ENCODE results near the gene RGS7. TPM values are rescaled to one million over a fixed set of nuclear protein-coding genes. Genes with fewer than 3 reads are reported as not detected.
A peak's percentile ranks its signal among the peaks of the same experiment; 100 is the strongest.

RGS7 gene
- total RNA-seq, 1 donor from 2014 or later: 16.0 TPM

GRCh38 chr1:241034203-241034936 is 322.6 kb downstream of the RGS7 start:
- Mint-ChIP-seq H3K4me3 (ENCODE audit: unreplicated experiment) (no peak overlapping the region), H3K27me3 (ENCODE audit: unreplicated experiment) (no peaks in the 10 kb centered on the region), H3K9me3 (ENCODE audit: unreplicated experiment) (no peaks in the 10 kb centered on the region), H3K27ac (ENCODE audit: unreplicated experiment) (no peak overlapping the region), H3K4me1 (ENCODE audit: low read depth, unreplicated experiment) (no peaks in the 10 kb centered on the region), H3K36me3 (ENCODE audit: unreplicated experiment) (no peaks in the 10 kb centered on the region)
- no peak for DNase-seq
- no peak for TF ChIP-seq CTCF (IDR thresholded peaks at IDR 0.05; ENCODE audit: partially characterized antibody, unreplicated experiment)

DNA sequence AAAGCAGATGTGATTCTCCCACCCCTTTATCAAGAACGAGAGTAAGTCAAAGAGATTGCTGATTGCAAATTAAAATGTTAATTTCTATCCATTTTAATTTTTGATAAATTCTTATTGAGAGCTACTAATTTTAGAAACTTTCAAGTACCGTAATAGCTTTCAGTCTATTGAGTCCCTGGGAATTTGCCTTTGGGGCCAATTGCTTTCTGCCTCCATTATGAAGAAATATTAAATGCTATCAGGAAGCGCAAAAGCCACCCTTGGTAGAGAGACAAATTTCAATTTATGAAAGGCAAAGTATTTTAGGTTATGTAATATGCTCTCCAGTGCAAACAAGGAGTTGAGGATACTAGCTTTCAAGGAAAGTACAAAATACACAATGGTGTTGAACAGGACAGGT is 332.2 kb downstream of the RGS7 start:
- TF ChIP-seq CTCF (IDR thresholded peaks at IDR 0.05; ENCODE audit: partially characterized antibody, unreplicated experiment): no peak
- H3K36me3 Mint-ChIP-seq (ENCODE audit: unreplicated experiment): no peaks in the 10 kb centered on the region
- H3K4me3 Mint-ChIP-seq (ENCODE audit: unreplicated experiment): no peak overlapping the region
- no peaks in the 10 kb centered on the region for H3K27me3 Mint-ChIP-seq (ENCODE audit: unreplicated experiment)
- DNase-seq: no peak
- no peak overlapping the region for H3K27ac Mint-ChIP-seq (ENCODE audit: unreplicated experiment)
- peaks cover 2% of the 10 kb centered on the region for H3K4me1 Mint-ChIP-seq (ENCODE audit: low read depth, unreplicated experiment)
- H3K9me3 Mint-ChIP-seq (ENCODE audit: unreplicated experiment): no peaks in the 10 kb centered on the region

DNA sequence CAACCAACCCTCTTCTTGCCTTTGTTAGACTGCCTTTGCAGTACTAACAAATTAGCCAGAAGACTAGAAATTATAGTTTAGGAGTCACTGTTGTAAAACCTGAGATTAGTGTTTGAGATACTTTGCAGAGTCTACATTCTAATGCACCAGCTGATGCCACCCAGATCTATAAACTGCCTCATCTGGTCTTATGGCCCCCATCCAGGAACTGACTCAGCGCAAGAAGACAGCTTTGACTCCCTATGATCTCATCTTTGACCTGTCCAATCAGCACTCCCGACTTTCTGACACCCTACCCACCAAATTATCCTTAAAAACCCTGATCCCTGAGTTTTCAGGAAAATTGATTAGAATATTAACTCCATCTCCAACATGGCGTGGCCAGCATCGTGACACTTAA is 334.6 kb downstream of the RGS7 start:
- Mint-ChIP-seq H3K36me3 (ENCODE audit: unreplicated experiment) (no peaks in the 10 kb centered on the region), H3K9me3 (ENCODE audit: unreplicated experiment) (no peaks in the 10 kb centered on the region), H3K4me3 (ENCODE audit: unreplicated experiment) (no peak overlapping the region), H3K4me1 (ENCODE audit: low read depth, unreplicated experiment) (peaks cover 2% of the 10 kb centered on the region), H3K27me3 (ENCODE audit: unreplicated experiment) (no peaks in the 10 kb centered on the region), H3K27ac (ENCODE audit: unreplicated experiment) (no peak overlapping the region)
- TF ChIP-seq CTCF (IDR thresholded peaks at IDR 0.05; ENCODE audit: partially characterized antibody, unreplicated experiment): no peak
- DNase-seq: no peak

GRCh38 chr1:241020851-241021697 is 335.9 kb downstream of the RGS7 start:
- Mint-ChIP-seq H3K27me3 (ENCODE audit: unreplicated experiment) (no peaks in the 10 kb centered on the region), H3K27ac (ENCODE audit: unreplicated experiment) (peak overlapping the region; percentile 52), H3K36me3 (ENCODE audit: unreplicated experiment) (no peaks in the 10 kb centered on the region), H3K9me3 (ENCODE audit: unreplicated experiment) (no peaks in the 10 kb centered on the region), H3K4me3 (ENCODE audit: unreplicated experiment) (no peak overlapping the region), H3K4me1 (ENCODE audit: low read depth, unreplicated experiment) (peaks cover 2% of the 10 kb centered on the region)
- TF ChIP-seq CTCF (IDR thresholded peaks at IDR 0.05; ENCODE audit: partially characterized antibody, unreplicated experiment): no peak
- no peak for DNase-seq
